GM19324 (cell line): ENCODE results near the gene ZNF256.

Experiments used
- ATAC-seq: cut with Tn5 transposase; IDR thresholded peaks from one replicate; pipeline ENCODE4 v1.9.1; 2021; ENCODE audit warnings: mild to moderate bottlenecking, moderate library complexity; ENCODE audit not compliant: unreplicated experiment, low FRiP score

Gene ZNF256

GRCh38 chr19:57947419-57948134, at the start of gene ZNF256:
Gene ZNF256 (minus strand): TSS chr19:57947706. CDS start chr19:57947474, 232 bp downstream.
- peak; percentile 72 for ATAC-seq

DNA sequence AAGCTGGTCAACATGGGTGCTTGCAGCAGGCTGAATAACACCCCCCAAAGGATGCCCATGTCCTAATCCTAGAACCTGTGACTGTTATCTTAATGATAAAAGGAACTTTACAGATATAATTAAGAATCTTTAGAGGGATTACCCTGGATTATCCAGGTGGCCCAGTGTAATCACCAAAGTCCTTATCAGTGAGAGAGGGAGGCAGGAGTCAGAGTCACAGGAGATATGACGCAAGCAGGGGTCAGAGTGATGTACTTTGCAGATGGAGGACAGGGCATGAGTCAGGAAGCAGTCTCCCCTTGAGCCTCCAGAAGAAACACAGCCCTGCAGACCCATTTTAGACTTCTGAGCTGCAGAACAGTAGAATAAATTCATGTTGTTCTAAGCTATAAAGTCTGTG, 45.3 kb upstream of the ZNF256 start:
- no peak for ATAC-seq

DNA sequence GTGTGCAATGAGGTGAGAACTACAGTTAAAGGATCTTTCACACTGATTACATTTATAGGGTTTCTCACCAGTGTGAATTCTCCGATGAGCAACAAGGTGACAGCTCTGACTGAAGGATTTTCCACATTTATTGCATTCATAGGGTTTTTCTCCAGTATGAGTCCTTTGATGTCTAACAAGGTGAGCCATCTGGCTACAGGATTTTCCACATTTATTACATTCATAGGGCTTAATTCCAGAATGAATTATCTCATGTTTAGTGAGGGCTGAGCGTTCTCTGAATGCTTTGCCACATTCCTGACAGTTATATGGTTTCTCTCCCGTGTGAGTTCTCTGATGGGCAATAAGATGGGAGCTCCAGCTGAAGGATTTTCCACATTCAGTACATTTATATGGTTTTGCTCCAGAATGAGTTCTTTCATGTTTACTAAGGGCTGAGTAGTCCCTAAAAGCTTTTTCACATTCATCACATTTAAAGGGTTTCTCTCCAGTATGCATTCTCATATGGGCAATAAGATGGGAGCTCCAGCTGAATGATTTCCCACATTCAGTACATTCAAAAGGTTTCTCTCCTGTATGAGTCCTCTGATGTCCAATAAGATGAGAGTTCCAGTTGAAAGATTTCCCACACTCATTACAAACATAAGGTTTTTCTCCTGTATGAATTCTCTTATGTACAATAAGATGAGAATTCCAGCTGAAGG, 31.2 kb upstream of the ZNF256 start:
- no peak for ATAC-seq

GRCh38 chr19:57974434-57974833, 26.9 kb upstream of the ZNF256 start, which contains the start of gene C19orf18:
Gene C19orf18 (minus strand): TSS chr19:57974534. CDS start chr19:57974432, 102 bp downstream.
- ATAC-seq = no peak

DNA sequence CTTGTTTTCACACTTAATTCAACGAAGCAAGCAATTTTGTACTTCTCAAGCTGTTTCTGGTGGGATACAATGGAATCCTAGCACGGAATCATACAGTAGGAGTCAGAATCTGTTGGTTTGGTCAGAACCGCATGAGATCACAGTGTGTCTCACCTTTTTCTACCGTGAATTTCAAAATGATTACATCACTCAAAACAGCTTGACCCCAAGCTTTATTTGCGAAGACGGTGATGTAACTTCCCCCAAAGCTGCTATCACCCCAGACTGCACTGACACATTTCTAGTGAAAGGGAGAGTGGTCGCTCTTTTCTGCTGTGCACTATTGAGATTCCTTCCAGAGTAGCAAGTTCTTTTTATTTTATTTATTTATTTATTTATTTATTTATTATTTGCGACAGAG, 17.3 kb upstream of the ZNF256 start:
- no peak for ATAC-seq

GRCh38 chr19:57961785-57962184, 14.3 kb upstream of the ZNF256 start:
- no peak for ATAC-seq

GRCh38 chr19:57954996-57955395, 7.5 kb upstream of the ZNF256 start:
- ATAC-seq = no peak

- no peak for ATAC-seq
Observed at GRCh38 chr19:57949702-57950101, 2.2 kb upstream of the ZNF256 start.

DNA sequence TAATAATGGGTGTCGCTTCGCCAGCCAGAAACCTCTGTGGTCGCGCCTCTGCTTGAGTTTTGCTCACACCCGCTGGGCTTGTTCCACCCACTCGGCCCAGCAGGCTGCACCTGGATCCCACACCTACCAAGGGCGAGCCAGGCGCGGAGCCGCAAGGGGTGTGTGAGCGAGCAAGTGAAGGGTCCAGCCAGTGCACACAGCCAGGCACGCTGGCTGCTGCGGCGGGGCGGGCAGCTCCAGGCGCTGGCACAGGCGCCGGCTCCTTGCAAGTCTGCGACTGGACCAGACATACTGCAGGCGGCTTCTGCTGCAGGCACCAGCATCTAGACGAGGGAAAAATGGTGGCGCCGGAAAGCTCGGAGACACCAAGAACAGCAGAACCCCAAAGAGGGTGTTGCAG, 1.8 kb upstream of the ZNF256 start:
- no peak for ATAC-seq

GRCh38 chr19:57947088-57947418, 453 bp downstream of the ZNF256 start:
- ATAC-seq = peak; percentile 22

DNA sequence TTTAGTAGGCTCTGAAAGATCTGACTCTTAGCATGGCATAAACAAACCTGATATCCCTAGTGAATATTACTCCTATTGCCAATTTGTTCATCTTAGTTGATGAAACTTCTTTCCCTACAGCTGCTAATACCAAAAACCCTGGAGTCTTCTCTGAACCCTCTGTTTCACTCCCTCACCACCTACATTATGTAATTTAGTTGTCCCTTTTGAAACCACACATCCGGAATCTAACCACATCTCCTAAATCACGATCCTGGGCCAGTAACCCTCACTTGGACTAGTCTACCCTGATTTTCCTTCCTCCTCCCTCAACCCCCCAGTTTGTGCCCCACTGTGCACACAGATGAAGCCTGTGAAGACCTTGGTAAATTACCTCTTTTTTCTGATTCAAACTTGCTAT, 1.2 kb downstream of the ZNF256 start:
- no peak for ATAC-seq

DNA sequence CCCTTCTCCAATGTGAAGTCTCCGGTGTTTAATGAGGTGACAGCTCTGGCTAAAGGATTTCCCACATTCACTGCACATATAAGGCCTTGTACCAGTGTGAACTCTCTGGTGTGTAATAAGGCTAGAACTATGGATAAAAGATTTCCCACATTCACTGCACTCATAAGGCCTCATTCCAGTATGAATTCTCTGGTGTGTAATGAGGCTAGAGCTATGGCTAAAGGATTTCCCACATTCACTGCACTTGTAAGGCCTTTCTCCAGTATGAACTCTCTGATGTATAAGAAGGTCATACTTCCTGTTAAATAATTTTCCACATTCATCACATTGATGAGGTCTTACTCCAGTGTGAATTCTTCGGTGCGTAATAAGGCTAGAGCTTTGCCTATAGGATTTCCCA, 5.9 kb downstream of the ZNF256 start:
- no peak for ATAC-seq

- no peak for ATAC-seq
Observed at GRCh38 chr19:57935731-57936130, 11.8 kb downstream of the ZNF256 start.

DNA sequence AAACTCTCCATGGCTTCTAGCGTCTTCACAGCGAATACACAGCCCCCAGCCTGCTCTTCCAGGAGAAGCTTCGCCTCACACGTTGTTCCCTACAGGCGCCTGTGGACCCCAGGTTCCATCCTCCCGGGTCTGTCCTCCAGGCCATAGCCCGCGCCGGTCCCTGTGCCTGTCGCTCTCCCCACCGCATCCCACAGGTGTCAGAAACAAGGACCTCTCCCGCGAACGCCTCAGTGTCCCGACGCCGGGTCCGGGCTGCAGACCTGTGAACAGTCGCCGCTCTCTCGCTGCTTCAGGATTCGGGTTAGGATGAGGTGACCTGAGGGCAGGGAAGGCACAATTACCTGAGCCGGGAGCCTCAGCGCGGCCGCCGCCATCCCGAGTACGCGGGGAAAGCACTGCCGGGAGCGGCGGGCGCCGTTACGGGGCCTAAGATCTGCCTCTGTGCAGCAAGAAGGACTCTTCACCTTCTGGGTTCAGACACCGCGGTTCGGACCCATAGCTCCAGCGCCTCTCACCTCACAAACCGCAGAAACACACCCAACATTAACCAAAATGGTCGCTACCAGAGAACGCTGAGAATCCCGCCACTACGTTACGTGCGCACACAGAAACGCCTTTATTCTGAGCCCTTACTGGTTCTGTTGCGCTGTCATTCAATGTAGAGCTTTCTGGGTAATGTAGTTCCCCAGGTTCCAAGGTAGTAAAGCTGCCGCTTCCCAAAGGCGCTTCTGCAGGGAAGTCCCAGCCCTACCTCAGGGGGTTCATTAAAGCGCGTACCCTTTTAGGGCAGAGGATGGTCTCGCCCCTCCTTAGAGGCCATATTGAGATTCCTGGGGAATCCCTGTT, 12.5 kb downstream of the ZNF256 start, which contains the start of gene ZNF418:
ZNF418 (minus strand) TSS at position 583 of the 846 bp plus-strand sequence. CDS start 1,580 bp downstream, outside the sequence.
- no peak for ATAC-seq

DNA sequence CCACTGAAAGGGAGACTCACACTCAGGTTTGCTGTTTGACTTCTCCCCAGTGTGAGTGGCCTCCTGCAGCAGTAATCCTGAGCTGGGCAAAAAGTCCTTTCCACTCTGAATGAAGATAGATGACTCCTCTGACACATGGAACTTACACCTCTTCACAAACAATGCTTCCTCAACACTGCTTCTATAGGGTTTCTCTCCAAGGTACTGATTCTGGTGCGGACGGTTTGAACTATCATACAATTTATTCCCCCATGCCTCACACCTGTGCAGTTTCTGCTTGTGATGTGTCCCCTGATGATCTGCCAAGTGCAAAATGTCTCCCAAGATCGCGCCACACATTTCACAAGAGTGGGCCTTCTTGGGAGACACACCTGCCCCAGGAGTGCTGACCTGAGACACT, 19.9 kb downstream of the ZNF256 start:
- no peak for ATAC-seq

GRCh38 chr19:57916168-57916995, 31.1 kb downstream of the ZNF256 start, which contains the start of gene ZNF417:
Gene ZNF417 (minus strand): TSS chr19:57916592. CDS start chr19:57916411, 181 bp downstream.
- peak; percentile 97 for ATAC-seq

DNA sequence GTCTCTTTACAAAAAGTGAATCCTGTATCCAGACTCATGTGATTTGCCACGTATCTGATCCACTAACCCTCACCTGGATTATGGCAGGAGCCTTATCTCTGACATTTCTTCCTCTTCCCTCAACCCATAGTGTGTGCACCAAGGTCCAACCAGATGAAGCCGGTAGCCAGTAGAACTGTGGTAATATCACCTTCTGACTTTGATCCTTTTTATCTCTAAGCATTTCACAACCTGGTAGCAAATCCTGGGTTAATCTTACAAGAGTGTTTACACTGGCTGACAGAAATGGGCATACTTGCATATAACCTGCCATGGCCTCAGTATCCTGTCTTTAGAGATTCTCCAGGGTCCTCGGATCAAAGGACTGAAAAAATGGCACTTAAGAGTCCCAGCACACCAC, 33.0 kb downstream of the ZNF256 start:
- ATAC-seq = no peak

- ATAC-seq = no peak
Observed at GRCh38 chr19:57907394-57907793, 40.1 kb downstream of the ZNF256 start.

GRCh38 chr19:57905258-57905657, 42.2 kb downstream of the ZNF256 start:
- no peak for ATAC-seq

- no peak for ATAC-seq
Observed at GRCh38 chr19:57903618-57904184, 43.8 kb downstream of the ZNF256 start.
